ENCODE measurements around the gene KCNIP1. TPM values are rescaled to one million over a fixed set of nuclear protein-coding genes. Genes with fewer than 3 reads are reported as not detected.
A peak's percentile ranks its signal among the peaks of the same experiment; 100 is the strongest.

KCNIP1 gene
- total RNA-seq, 4 donors from 2014 or later: 0.97 to 1.7 TPM; not detected in 2

GRCh38 chr5:170466988-170467707 is 36.7 kb upstream of the KCNIP1 start:
- H3K9me3 ChIP-seq: no peaks in the 10 kb centered on the region
- TF ChIP-seq POLR2AphosphoS5 (IDR thresholded peaks at IDR 0.05) (no peak), EP300 (IDR thresholded peaks at IDR 0.05) (no peak), CTCF (IDR thresholded peaks at IDR 0.05) (no peak), POLR2A (IDR thresholded peaks at IDR 0.05; ENCODE audit: low read depth) (no peak)
- H3K4me3 ChIP-seq: no peak overlapping the region
- H3K27ac ChIP-seq (replicated peaks in 1 of 4): no peak overlapping the region
- H3K27me3 ChIP-seq: no peaks in the 10 kb centered on the region
- intact Hi-C loops (cut with DNase I): no loop called here
- WGBS: 81% methylated on average over 13 of the region's 13 CpGs
- H3K36me3 ChIP-seq: no peaks in the 10 kb centered on the region
- DNase-seq (ENCODE audit: extremely low spot score): peak; percentile 79
- no peaks in the 10 kb centered on the region for H3K4me1 ChIP-seq

GRCh38 chr5:170468633-170469285 is 35.1 kb upstream of the KCNIP1 start:
- H3K4me1 ChIP-seq: no peaks in the 10 kb centered on the region
- WGBS: 91% methylated on average over 7 of the region's 7 CpGs
- intact Hi-C loops (cut with DNase I): no loop called here
- H3K27me3 ChIP-seq: peaks cover 0 to 8% (median 0%) of the 10 kb centered on the region in 4 donors
- no peaks in the 10 kb centered on the region for H3K36me3 ChIP-seq
- H3K4me3 ChIP-seq: no peak overlapping the region
- TF ChIP-seq POLR2A (IDR thresholded peaks at IDR 0.05; ENCODE audit: low read depth): no peak
- no peak for TF ChIP-seq EP300 (IDR thresholded peaks at IDR 0.05)
- no peak for TF ChIP-seq POLR2AphosphoS5 (IDR thresholded peaks at IDR 0.05)
- TF ChIP-seq CTCF (IDR thresholded peaks at IDR 0.05): no peak
- H3K9me3 ChIP-seq: no peaks in the 10 kb centered on the region
- no peak overlapping the region for H3K27ac ChIP-seq (replicated peaks in 1 of 4)
- peak; percentile 70 for DNase-seq (ENCODE audit: extremely low spot score)

GRCh38 chr5:170469414-170469813 is 34.4 kb upstream of the KCNIP1 start:
- intact Hi-C loops (cut with DNase I): no loop called here
- TF ChIP-seq EP300 (IDR thresholded peaks at IDR 0.05): no peak
- no peak for TF ChIP-seq POLR2AphosphoS5 (IDR thresholded peaks at IDR 0.05)
- TF ChIP-seq CTCF (IDR thresholded peaks at IDR 0.05): no peak
- TF ChIP-seq POLR2A (IDR thresholded peaks at IDR 0.05; ENCODE audit: low read depth): no peak
- WGBS: 86% methylated on average over 4 of the region's 4 CpGs

GRCh38 chr5:170470275-170470674 is 33.5 kb upstream of the KCNIP1 start:
- 88% methylated on average over 4 of the region's 4 CpGs for WGBS
- H3K4me1 ChIP-seq: no peaks in the 10 kb centered on the region
- intact Hi-C loops (cut with DNase I): no loop called here
- H3K4me3 ChIP-seq: no peak overlapping the region
- H3K36me3 ChIP-seq: no peaks in the 10 kb centered on the region
- no peaks in the 10 kb centered on the region for H3K9me3 ChIP-seq
- H3K27me3 ChIP-seq: peaks cover 0 to 8% (median 0%) of the 10 kb centered on the region in 4 donors
- H3K27ac ChIP-seq (replicated peaks in 1 of 4): no peak overlapping the region
- TF ChIP-seq EP300 (IDR thresholded peaks at IDR 0.05) (no peak), POLR2AphosphoS5 (IDR thresholded peaks at IDR 0.05) (no peak)
- peak; percentile 66 for DNase-seq (ENCODE audit: extremely low spot score)

More at GRCh38 chr5:170469414-170469813, 34.4 kb upstream of the KCNIP1 start:
- H3K4me3 ChIP-seq: no peak overlapping the region
- peak; percentile 50 for DNase-seq (ENCODE audit: extremely low spot score)
- no peaks in the 10 kb centered on the region for H3K4me1 ChIP-seq
- H3K27ac ChIP-seq (replicated peaks in 1 of 4): no peak overlapping the region
- H3K27me3 ChIP-seq: peaks cover 0 to 8% (median 0%) of the 10 kb centered on the region in 4 donors
- H3K36me3 ChIP-seq: no peaks in the 10 kb centered on the region
- no peaks in the 10 kb centered on the region for H3K9me3 ChIP-seq

GRCh38 chr5:170470808-170471404 is 32.9 kb upstream of the KCNIP1 start:
- peaks cover 0 to 8% (median 0%) of the 10 kb centered on the region in 4 donors for H3K27me3 ChIP-seq
- 88% methylated on average over 8 of the region's 8 CpGs for WGBS
- TF ChIP-seq POLR2A (IDR thresholded peaks at IDR 0.05; ENCODE audit: low read depth) (no peak), EP300 (IDR thresholded peaks at IDR 0.05) (no peak), CTCF (IDR thresholded peaks at IDR 0.05) (no peak), POLR2AphosphoS5 (IDR thresholded peaks at IDR 0.05) (no peak)

More at GRCh38 chr5:170470808-170471404, 32.9 kb upstream of the KCNIP1 start:
- intact Hi-C loops (cut with DNase I): no loop called here
- no peak for DNase-seq (ENCODE audit: extremely low spot score)
- Histone ChIP-seq H3K36me3 (no peaks in the 10 kb centered on the region), H3K9me3 (no peaks in the 10 kb centered on the region), H3K4me1 (no peaks in the 10 kb centered on the region), H3K27ac (replicated peaks in 1 of 4) (no peak overlapping the region), H3K4me3 (no peak overlapping the region)

Data from esophagus muscularis mucosa (tissue), 4 donors.